Measurements from ENCODE around the gene GPR153. TPM values are rescaled to one million over a fixed set of nuclear protein-coding genes. Genes with fewer than 3 reads are reported as not detected.
"Not testable (repeated sequence)": the region's sequence is repeated elsewhere in the genome, so short reads cannot be mapped to it uniquely, and the experiment has no call there.

The GPR153 gene
- polyA plus RNA-seq, 1 experiment = 9.0 TPM

DNA sequence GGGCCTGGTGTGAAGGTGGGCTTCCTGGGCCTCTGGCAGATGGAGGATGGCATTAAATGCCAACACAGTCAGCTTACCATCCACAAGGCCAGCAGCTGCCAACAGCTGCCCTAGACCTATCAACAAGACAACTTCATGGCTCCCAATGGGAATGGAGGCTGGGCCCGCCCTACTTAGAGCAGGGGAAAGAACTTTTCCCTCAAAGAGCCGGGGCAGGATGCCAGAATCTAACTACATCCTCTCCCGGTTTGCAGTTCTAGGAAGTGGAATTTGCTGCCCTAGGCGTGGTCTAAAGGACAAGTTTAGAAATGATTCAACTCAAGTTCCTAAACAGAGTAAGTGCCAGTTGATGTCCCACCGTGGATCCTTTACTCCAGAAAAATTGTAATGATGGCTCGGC is 38.3 kb downstream of the GPR153 start:
- TF ChIP-seq, protein P1, sequence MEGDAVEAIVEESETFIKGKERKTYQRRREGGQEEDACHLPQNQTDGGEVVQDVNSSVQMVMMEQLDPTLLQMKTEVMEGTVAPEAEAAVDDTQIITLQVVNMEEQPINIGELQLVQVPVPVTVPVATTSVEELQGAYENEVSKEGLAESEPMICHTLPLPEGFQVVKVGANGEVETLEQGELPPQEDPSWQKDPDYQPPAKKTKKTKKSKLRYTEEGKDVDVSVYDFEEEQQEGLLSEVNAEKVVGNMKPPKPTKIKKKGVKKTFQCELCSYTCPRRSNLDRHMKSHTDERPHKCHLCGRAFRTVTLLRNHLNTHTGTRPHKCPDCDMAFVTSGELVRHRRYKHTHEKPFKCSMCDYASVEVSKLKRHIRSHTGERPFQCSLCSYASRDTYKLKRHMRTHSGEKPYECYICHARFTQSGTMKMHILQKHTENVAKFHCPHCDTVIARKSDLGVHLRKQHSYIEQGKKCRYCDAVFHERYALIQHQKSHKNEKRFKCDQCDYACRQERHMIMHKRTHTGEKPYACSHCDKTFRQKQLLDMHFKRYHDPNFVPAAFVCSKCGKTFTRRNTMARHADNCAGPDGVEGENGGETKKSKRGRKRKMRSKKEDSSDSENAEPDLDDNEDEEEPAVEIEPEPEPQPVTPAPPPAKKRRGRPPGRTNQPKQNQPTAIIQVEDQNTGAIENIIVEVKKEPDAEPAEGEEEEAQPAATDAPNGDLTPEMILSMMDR (IDR thresholded peaks at IDR 0.05; ENCODE audit: insufficient read depth, low read depth, low read length) = no peak
- Histone ChIP-seq H3K36me3 (ENCODE audit: control insufficient read depth, insufficient read depth, low read length) (peaks cover 14% of the 10 kb centered on the region), H3K27me3 (ENCODE audit: control insufficient read depth, insufficient read depth, low read length) (no peaks in the 10 kb centered on the region), H3K4me3 (ENCODE audit: low read depth, low read length) (no peak overlapping the region)
- DNase-seq (ENCODE audit: low read depth) = no peak
- POLR2A ChIA-PET = no interaction called here
- CTCF ChIA-PET = interaction anchor here (1.4 kb wide), 1 partner anchor 15 kb away, joined by 3 read pairs; no protein-coding TSS in a partner anchor

DNA sequence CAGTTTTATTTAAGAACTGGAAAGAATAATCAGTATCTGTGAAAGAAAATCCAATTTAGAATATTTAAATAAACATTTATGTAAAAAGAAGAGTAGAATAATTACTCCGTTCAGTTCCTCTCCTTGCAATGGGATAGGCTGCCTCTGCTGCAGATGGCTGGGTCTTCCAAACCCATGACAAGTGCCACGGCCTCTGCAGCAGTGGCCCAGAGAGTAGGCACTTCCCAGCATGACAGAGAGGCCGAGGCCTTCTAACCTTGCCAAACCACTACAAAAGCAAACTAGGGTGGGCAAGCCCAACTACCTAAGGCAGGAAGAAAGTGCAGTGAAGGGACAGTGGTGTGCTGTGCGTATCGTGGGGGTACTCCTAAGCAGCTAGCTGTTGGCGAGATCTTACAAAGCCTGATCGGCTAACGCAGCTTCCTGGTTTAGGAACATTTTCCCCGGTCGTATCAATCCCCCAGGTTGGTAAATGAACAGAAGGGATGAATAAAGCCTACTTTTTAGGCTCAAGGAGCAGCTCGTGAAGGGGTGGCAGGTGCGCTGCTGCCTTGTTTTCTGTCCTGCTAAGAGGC is 39.6 kb downstream of the GPR153 start:
- peaks cover 13% of the 10 kb centered on the region for H3K36me3 ChIP-seq (ENCODE audit: control insufficient read depth, insufficient read depth, low read length)
- ChIA-PET POLR2A (no interaction called here), CTCF (interaction anchor here (2.7 kb wide), 1 partner anchor 15 kb away, joined by 9 read pairs; the partner anchor contains the start of gene RNF207)
- no peak for DNase-seq (ENCODE audit: low read depth)
- TF ChIP-seq, protein P1 (IDR thresholded peaks at IDR 0.05; ENCODE audit: insufficient read depth, low read depth, low read length) = no peak
- H3K27me3 ChIP-seq (ENCODE audit: control insufficient read depth, insufficient read depth, low read length) = no peaks in the 10 kb centered on the region
- no peak overlapping the region for H3K4me3 ChIP-seq (ENCODE audit: low read depth, low read length)

DNA sequence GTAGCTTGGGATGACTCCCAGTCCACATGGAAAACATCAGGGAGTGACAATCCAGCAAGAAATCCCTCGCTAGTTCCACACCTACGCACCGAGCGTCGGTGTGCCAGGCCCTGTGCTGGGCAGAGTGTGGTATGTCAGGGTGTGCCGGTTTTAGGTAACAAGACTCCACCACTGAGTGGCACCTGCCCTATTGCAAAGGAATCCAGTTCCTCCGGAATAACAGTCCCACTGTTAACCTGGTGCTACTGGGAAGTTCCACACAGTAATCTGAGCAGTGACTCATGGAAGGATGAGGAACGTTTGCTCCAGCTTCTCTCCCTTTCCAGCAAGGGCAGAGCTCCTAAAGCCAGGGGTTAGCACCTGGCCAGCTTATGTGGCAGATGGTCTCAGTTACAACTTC is 40.7 kb downstream of the GPR153 start:
- Histone ChIP-seq H3K27me3 (ENCODE audit: control insufficient read depth, insufficient read depth, low read length) (no peaks in the 10 kb centered on the region), H3K36me3 (ENCODE audit: control insufficient read depth, insufficient read depth, low read length) (peaks cover 13% of the 10 kb centered on the region), H3K4me3 (ENCODE audit: low read depth, low read length) (no peak overlapping the region)
- TF ChIP-seq, protein P1 (IDR thresholded peaks at IDR 0.05; ENCODE audit: insufficient read depth, low read depth, low read length) = no peak
- no peak for DNase-seq (ENCODE audit: low read depth)
- ChIA-PET CTCF (interaction anchor here (0.9 to 2.7 kb wide), 3 partner anchors 14 to 20 kb away, joined by 3 to 9 read pairs (median 3); partner anchors contain the start of genes RNF207 and RPL22), POLR2A (no interaction called here)

DNA sequence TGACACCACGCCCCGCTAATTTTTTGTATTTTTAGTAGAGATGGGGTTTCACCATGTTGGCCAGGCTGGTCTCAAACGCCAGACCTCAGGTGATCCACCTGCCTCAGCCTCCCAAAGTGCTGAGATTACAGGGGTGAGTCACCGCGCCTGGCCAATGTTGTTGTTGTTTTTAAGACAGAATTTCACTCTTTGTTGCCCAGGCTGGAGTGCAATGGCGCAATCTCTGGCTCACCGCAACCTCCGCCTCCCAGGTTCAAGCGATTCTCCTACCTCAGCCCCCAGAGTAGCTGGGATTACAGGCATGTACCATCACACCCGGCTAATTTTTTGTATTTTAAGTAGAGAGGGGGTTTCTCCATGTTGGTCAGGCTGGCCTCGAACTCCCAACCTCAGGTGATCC is 41.3 kb downstream of the GPR153 start:
- H3K27me3 ChIP-seq (ENCODE audit: control insufficient read depth, insufficient read depth, low read length); DNase-seq (ENCODE audit: low read depth); H3K36me3 ChIP-seq (ENCODE audit: control insufficient read depth, insufficient read depth, low read length); POLR2A ChIA-PET; H3K4me3 ChIP-seq (ENCODE audit: low read depth, low read length): not testable (repeated sequence)
- CTCF ChIA-PET = interaction anchor here (2.7 kb wide), 1 partner anchor 13 kb away, joined by 9 read pairs; the partner anchor contains the start of gene RNF207

DNA sequence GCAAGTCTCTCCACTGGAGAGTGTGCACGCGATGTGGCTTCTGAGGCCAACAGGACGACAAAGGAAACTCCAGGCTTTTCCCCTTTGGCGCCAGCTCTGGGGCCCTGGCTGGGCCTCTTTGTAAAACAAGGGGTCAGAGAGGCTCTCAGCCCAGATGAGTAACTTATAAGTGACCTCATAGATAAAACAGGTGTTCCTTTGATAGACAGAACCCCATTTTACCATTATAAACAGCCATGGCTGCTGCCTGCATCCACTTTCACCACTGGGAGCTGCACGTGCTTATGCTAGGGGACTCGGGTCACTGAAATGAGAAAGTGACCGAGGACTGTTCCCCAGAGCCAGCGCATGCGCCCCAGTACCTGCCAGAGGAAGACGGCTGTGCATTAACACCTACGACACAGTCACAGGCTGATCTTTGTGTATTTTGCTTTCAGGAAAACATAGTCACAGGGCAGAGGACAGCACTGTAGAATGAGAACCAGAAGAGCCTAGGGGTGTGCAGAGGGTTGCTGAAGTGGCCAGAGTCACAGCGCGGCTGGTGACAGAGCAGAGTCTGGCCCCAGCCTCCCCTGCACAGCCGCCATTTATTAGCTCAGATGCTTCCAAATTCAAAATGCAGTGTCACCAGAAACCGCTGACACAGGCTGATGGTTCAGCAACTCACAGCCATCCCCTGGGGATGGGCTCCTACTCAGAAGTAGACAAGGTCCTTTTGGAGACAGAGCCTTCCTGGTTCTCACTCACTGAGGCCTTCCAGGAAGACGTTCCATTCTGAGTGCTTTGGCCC is 42.3 kb downstream of the GPR153 start:
- TF ChIP-seq, protein P1 (IDR thresholded peaks at IDR 0.05; ENCODE audit: insufficient read depth, low read depth, low read length) = no peak
- ChIA-PET CTCF (interaction anchor here (1.4 to 2.7 kb wide), 2 partner anchors 10 to 12 kb away, joined by 4 to 9 read pairs; partner anchors contain the start of gene RNF207), POLR2A (no interaction called here)
- peaks cover 3% of the 10 kb centered on the region; the same call in 1 of the 2 replicates for H3K36me3 ChIP-seq (ENCODE audit: control insufficient read depth, insufficient read depth, low read length)
- no peaks in the 10 kb centered on the region for H3K27me3 ChIP-seq (ENCODE audit: control insufficient read depth, insufficient read depth, low read length)
- no peak for DNase-seq (ENCODE audit: low read depth)
- no peak overlapping the region for H3K4me3 ChIP-seq (ENCODE audit: low read depth, low read length)
